Activated naive CD8-positive, alpha-beta T cell treated with anti-CD3 and anti-CD28 coated beads, Interleukin-2, amount 50 U/mL, for 24 hours (primary cell): Measurements from ENCODE around the gene KIAA0232.
A peak's percentile ranks its signal among the peaks of the same experiment; 100 is the strongest.
"Not testable (repeated sequence)": the region's sequence is repeated elsewhere in the genome, so short reads cannot be mapped to it uniquely, and the experiment has no call there.

Experiments used
- ATAC-seq: fragments of 150-1000 bp; cut with Tn5 transposase; one replicate; pipeline ENCODE4 v1.10.0; 2021
- DNase-seq: peaks from one replicate; pipeline ENCODE4 v3.0.0; 2021
- H3K27ac Mint-ChIP-seq: one replicate; pipeline ENCODE4 v1.8.0; 2021; ENCODE audit warnings: mild to moderate bottlenecking, mixed read lengths
- H3K27me3 Mint-ChIP-seq: one replicate; pipeline ENCODE4 v1.8.0; 2021; ENCODE audit warnings: mixed read lengths
- H3K36me3 Mint-ChIP-seq: one replicate; pipeline ENCODE4 v1.8.0; 2021; ENCODE audit warnings: low read depth, mixed read lengths
- H3K4me1 Mint-ChIP-seq: one replicate; pipeline ENCODE4 v1.8.0; 2021; ENCODE audit warnings: mixed read lengths
- H3K4me3 Mint-ChIP-seq: one replicate; pipeline ENCODE4 v1.8.0; 2021; ENCODE audit warnings: mild to moderate bottlenecking, moderate library complexity, mixed read lengths
- H3K9me3 Mint-ChIP-seq: one replicate; pipeline ENCODE4 v1.8.0; 2021; ENCODE audit warnings: mixed read lengths

The KIAA0232 gene

GRCh38 chr4:6905516-6906445, 123.3 kb downstream of the KIAA0232 start:
- no peaks in the 10 kb centered on the region for H3K36me3 Mint-ChIP-seq
- ATAC-seq (no peak), DNase-seq (no peak)
- H3K27me3 Mint-ChIP-seq, result no peaks in the 10 kb centered on the region
- no peak overlapping the region for H3K27ac Mint-ChIP-seq
- H3K4me1 Mint-ChIP-seq, result peaks cover 29% of the 10 kb centered on the region
- no peak overlapping the region for H3K4me3 Mint-ChIP-seq
- no peaks in the 10 kb centered on the region for H3K9me3 Mint-ChIP-seq

- H3K4me3 Mint-ChIP-seq, H3K27ac Mint-ChIP-seq, DNase-seq, H3K27me3 Mint-ChIP-seq, H3K36me3 Mint-ChIP-seq, H3K9me3 Mint-ChIP-seq, ATAC-seq: not testable (repeated sequence)
- H3K4me1 Mint-ChIP-seq, result peaks cover 36% of the 10 kb centered on the region
Observed at GRCh38 chr4:6906486-6906885, 124.0 kb downstream of the KIAA0232 start.

- Mint-ChIP-seq H3K4me3 (no peak overlapping the region), H3K27ac (no peak overlapping the region), H3K36me3 (peaks cover 2% of the 10 kb centered on the region), H3K9me3 (no peaks in the 10 kb centered on the region), H3K27me3 (no peaks in the 10 kb centered on the region), H3K4me1 (peaks cover 43% of the 10 kb centered on the region)
- DNase-seq (peak; percentile 37), ATAC-seq (no peak)
Observed at GRCh38 chr4:6907658-6908191, 125.2 kb downstream of the KIAA0232 start.

GRCh38 chr4:6908432-6909112, 126.0 kb downstream of the KIAA0232 start:
- Mint-ChIP-seq H3K4me3 (peak overlapping the region; percentile 90), H3K27ac (peak overlapping the region; percentile 88), H3K9me3 (no peaks in the 10 kb centered on the region), H3K27me3 (no peaks in the 10 kb centered on the region), H3K36me3 (peaks cover 2% of the 10 kb centered on the region), H3K4me1 (peaks cover 48% of the 10 kb centered on the region)
- no peak for DNase-seq
- no peak for ATAC-seq

- Mint-ChIP-seq H3K9me3 (no peaks in the 10 kb centered on the region), H3K36me3 (peaks cover 2% of the 10 kb centered on the region), H3K4me1 (peaks cover 49% of the 10 kb centered on the region), H3K4me3 (peak within 1 kb of the TSS; percentile 90), H3K27ac (peak within 1 kb of the TSS; percentile 88), H3K27me3 (no peaks in the 10 kb centered on the region)
- ATAC-seq (peak; percentile 89), DNase-seq (peak; percentile 85)
Observed at GRCh38 chr4:6909113-6909969, 126.8 kb downstream of the KIAA0232 start, which contains the start of gene TBC1D14. TBC1D14 (plus strand) TSS chr4:6909826; CDS start chr4:6923390, 13,564 bp downstream.

- H3K4me1 Mint-ChIP-seq, result peaks cover 53% of the 10 kb centered on the region
- H3K9me3 Mint-ChIP-seq, result no peaks in the 10 kb centered on the region
- no peaks in the 10 kb centered on the region for H3K27me3 Mint-ChIP-seq
- ATAC-seq (peak; percentile 20), DNase-seq (peak; percentile 50)
- peaks cover 2% of the 10 kb centered on the region for H3K36me3 Mint-ChIP-seq
- H3K4me3 Mint-ChIP-seq, result peak overlapping the region; percentile 88
- peak overlapping the region; percentile 83 for H3K27ac Mint-ChIP-seq
Observed at GRCh38 chr4:6909970-6910339, 127.4 kb downstream of the KIAA0232 start.

DNA sequence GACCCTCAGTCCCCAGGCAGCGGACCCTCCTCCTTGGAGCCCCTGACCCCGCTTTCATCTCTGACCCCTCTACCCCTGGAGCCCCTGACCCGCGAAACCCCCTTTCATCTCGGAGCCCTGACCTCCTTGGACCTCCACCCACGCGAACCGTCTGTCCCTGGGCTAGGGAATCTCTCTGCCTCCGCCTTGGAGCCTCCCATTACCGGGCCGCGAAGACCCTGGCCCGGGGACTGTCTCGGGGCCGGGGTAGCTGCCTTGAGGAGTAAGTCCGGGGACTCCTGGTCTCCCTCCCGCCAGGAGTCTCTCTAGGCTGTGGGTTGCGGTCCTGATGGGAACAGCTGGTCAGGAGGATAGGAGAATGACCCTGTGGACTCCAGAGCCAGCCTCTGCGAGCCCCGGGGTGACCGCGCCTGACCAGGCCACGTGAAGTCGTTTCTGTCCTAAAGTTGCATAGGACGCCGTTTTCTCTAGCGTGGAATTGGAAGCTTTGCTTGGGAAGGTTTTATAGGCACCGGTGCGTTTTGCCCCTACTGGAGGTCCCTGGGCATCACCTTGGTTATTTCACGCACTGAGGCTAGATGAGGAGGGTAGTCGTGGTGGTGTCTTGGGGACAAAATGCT, 127.9 kb downstream of the KIAA0232 start:
- Mint-ChIP-seq H3K4me3 (peak overlapping the region; percentile 88), H3K27ac (peak overlapping the region; percentile 83), H3K27me3 (no peaks in the 10 kb centered on the region), H3K9me3 (no peaks in the 10 kb centered on the region), H3K4me1 (peaks cover 55% of the 10 kb centered on the region), H3K36me3 (peaks cover 2% of the 10 kb centered on the region)
- ATAC-seq (no peak), DNase-seq (no peak)

GRCh38 chr4:6910960-6911874, 128.7 kb downstream of the KIAA0232 start:
- H3K9me3 Mint-ChIP-seq, result no peaks in the 10 kb centered on the region
- no peak for DNase-seq
- H3K4me1 Mint-ChIP-seq, result peaks cover 61% of the 10 kb centered on the region
- H3K36me3 Mint-ChIP-seq, result peaks cover 2% of the 10 kb centered on the region
- H3K27me3 Mint-ChIP-seq, result no peaks in the 10 kb centered on the region
- H3K4me3 Mint-ChIP-seq, result peak overlapping the region; percentile 88
- peak overlapping the region; percentile 83 for H3K27ac Mint-ChIP-seq
- ATAC-seq, result no peak

- DNase-seq, result not testable (repeated sequence)
Observed at GRCh38 chr4:6911917-6912316, 129.4 kb downstream of the KIAA0232 start.

DNA sequence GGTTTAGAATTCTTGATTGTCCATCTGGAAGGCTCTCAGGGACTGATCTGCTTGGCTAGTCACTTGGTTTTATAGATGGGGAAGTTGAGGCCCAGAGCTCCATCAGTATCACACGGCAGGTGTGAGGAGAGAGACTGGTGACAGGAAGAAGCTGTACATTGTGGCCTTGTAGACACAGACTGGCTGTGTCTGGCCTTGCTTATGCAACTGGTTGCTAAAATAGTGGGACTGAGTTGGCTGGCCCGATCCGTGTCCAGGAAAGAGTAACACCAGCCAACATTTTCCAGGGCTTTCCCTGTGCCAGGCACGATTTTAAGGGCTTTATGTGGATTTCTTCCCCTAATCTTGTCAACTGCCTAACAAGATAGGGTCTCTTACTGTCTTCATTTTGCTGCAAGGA, 129.9 kb downstream of the KIAA0232 start:
- no peak overlapping the region for H3K4me3 Mint-ChIP-seq
- no peaks in the 10 kb centered on the region for H3K9me3 Mint-ChIP-seq
- ATAC-seq, result no peak
- no peaks in the 10 kb centered on the region for H3K27me3 Mint-ChIP-seq
- peaks cover 70% of the 10 kb centered on the region for H3K4me1 Mint-ChIP-seq
- DNase-seq, result no peak
- H3K36me3 Mint-ChIP-seq, result peaks cover 2% of the 10 kb centered on the region
- H3K27ac Mint-ChIP-seq, result no peak overlapping the region

More at GRCh38 chr4:6911917-6912316, 129.4 kb downstream of the KIAA0232 start:
- not testable (repeated sequence) for H3K27ac Mint-ChIP-seq, H3K36me3 Mint-ChIP-seq, H3K9me3 Mint-ChIP-seq, H3K4me3 Mint-ChIP-seq, H3K27me3 Mint-ChIP-seq, ATAC-seq
- peaks cover 68% of the 10 kb centered on the region for H3K4me1 Mint-ChIP-seq

DNA sequence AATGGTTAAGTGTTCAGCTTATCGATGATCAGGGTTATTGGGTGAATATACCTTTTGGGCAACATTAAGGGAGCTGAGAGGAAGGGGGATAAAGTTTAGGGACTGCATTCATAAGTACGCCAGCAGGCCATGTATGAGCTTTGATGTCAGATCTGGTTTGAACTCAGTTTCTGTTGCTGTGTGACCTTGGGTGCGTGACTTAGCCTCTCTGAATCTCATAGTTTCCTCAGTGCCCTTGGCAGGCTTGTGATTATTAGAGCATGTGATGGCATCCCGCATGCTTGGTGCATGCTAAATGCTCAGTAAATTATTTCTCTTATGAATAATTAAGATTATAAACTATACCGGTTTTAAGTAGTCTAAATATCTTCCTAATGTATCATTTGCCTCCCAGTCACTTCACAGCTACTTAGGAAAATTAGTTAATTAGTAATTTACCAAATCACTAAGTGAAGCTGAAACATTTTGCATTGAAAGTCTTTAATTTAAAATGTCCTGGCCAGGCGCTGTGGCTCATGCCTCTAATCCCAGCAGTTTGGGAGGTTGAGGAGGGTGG, 130.9 kb downstream of the KIAA0232 start:
- Mint-ChIP-seq H3K36me3 (peaks cover 2% of the 10 kb centered on the region), H3K4me1 (peaks cover 70% of the 10 kb centered on the region), H3K4me3 (no peak overlapping the region), H3K27me3 (no peaks in the 10 kb centered on the region), H3K9me3 (no peaks in the 10 kb centered on the region), H3K27ac (no peak overlapping the region)
- DNase-seq, result no peak
- no peak for ATAC-seq

DNA sequence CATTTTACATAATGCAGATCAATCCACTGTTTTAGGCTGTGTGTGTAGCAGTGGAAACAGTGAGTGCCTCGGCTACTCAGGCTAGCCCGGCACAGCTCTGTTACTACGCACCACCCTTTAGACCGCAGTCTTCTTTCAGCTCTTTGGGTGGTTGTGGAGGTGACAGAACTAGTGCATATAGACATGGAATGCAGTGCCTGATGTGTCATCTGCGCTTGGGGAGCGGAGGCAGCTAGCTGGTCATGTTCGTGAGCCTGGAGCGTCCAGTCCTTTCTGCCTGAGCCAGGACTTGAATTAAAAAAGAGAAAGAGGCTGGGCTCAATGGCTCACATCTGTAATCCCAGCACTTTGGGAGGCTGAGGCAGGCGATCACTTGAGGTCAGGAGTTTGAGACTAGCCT, 131.9 kb downstream of the KIAA0232 start:
- Mint-ChIP-seq H3K4me3 (no peak overlapping the region), H3K27ac (no peak overlapping the region), H3K36me3 (peaks cover 2% of the 10 kb centered on the region), H3K27me3 (no peaks in the 10 kb centered on the region), H3K4me1 (peaks cover 69% of the 10 kb centered on the region), H3K9me3 (no peaks in the 10 kb centered on the region)
- ATAC-seq (no peak), DNase-seq (no peak)
